Smooth muscle cell (in vitro differentiated cells): ENCODE results near the gene EPB41L5. TPM values are rescaled to one million over a fixed set of nuclear protein-coding genes. Genes with fewer than 3 reads are reported as not detected.

Source experiments
- DNase-seq: peaks from one replicate; lab custom pipeline; 2025; ENCODE audit not compliant: unreplicated experiment; lab: John Stamatoyannopoulos, UW
- H2AFZ ChIP-seq: fragments of 200-600 bp; sonication (generic); 2 replicates; pipeline ENCODE4 v1.6.0; 2016; ENCODE audit warnings: antibody characterized with exemption, low read depth, mild to moderate bottlenecking
- H3F3A ChIP-seq: fragments of 200-600 bp; sonication (generic); 2 replicates; pipeline ENCODE4 v1.6.0; 2017; ENCODE audit warnings: antibody characterized with exemption, low read depth
- H3K27ac ChIP-seq: fragments of 200-600 bp; sonication (generic); 2 replicates; pipeline ENCODE4 v1.5.1; 2016; ENCODE audit warnings: low read depth, mild to moderate bottlenecking
- H3K27me3 ChIP-seq: fragments of 200-600 bp; sonication (generic); 2 replicates; pipeline ENCODE4 v1.6.1; 2016; ENCODE audit warnings: low read depth, mild to moderate bottlenecking
- H3K36me3 ChIP-seq: fragments of 200-600 bp; sonication (generic); 2 replicates; pipeline ENCODE4 v1.5.1; 2016; ENCODE audit warnings: low read depth
- H3K4me1 ChIP-seq: fragments of 200-600 bp; sonication (generic); 2 replicates; pipeline ENCODE4 v1.5.1; 2016; ENCODE audit warnings: low read depth
- H3K4me2 ChIP-seq: fragments of 200-600 bp; sonication (generic); 2 replicates; pipeline ENCODE4 v1.6.0; 2016; ENCODE audit warnings: mild to moderate bottlenecking
- H3K4me3 ChIP-seq: fragments of 200-600 bp; sonication (generic); 2 replicates; pipeline ENCODE4 v1.5.1; 2016; ENCODE audit warnings: mild to moderate bottlenecking
- H3K79me2 ChIP-seq: fragments of 200-600 bp; sonication (generic); 2 replicates; pipeline ENCODE4 v1.6.0; 2016; ENCODE audit warnings: low read depth, mild to moderate bottlenecking
- H3K9ac ChIP-seq: fragments of 200-600 bp; sonication (generic); 2 replicates; pipeline ENCODE4 v1.6.0; 2016; ENCODE audit warnings: low read depth
- H3K9me3 ChIP-seq: fragments of 200-600 bp; sonication (generic); replicated peaks from 2 replicates; pipeline ENCODE4 v1.5.1; 2016; ENCODE audit warnings: low read depth
- H4K20me1 ChIP-seq: fragments of 200-600 bp; sonication (generic); 2 replicates; pipeline ENCODE4 v1.6.0; 2016; ENCODE audit warnings: low read depth
- WGBS: methylation state at CpG from one replicate; pipeline ENCODE4 v1.1.7; 2016; ENCODE audit warnings: low lambda C conversion rate; 5-methylcytosine and 5-hydroxymethylcytosine counted together
- polyA plus RNA-seq: library from polyadenylated mRNA; unstranded; fragments of >200 nt; fragmentation: Nextera tagmentation; extraction: Ambion mirVana; gene quantifications from 2 replicates; pipeline ENCODE4 v1.2.1, GENCODE V29; 2016
- total RNA-seq: library from RNA; depleted of rRNA; stranded (reverse); fragments of >200 nt; gene quantifications from 2 replicates; pipeline ENCODE4 v1.2.3, GENCODE V29; 2014
- TF ChIP-seq, protein P1 (sequence below): fragments of 200-600 bp; sonication (generic); IDR thresholded peaks from 2 replicates; pipeline ENCODE4 v1.5.1; 2017; ENCODE audit warnings: borderline replicate concordance, mild to moderate bottlenecking, antibody characterized with exemption; ENCODE audit not compliant: insufficient read depth, poor library complexity, severe bottlenecking

Gene EPB41L5
- total and polyA plus RNA-seq, 2 experiments from 2014 or later: 4.6 to 17.2 TPM

DNA sequence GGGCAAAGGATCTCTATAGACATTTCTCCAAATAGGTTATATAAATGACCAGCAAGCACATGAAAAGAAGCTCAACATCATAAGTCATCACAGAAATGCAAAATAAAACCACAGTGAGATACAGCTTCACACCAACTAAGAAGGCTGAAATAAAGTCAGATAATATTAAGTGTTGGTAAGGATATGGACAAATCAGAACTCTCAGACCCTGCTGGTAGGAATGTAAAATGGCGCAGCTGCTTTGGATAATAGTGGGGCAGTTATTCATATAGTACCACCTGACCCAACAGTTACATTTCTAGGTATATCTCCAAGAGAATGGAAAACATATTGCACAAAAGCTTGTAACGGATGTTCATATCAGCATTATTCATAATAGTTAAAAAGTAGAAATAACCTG, 14.0 kb downstream of the EPB41L5 start:
- Histone ChIP-seq H4K20me1 (peaks cover 17% of the 10 kb centered on the region), H3K9ac (no peak overlapping the region), H3K36me3 (peaks cover 4% of the 10 kb centered on the region), H3K4me2 (no peak overlapping the region), H3K27ac (no peak overlapping the region), H3K9me3 (no peaks in the 10 kb centered on the region), H3F3A (no peaks in the 10 kb centered on the region), H3K4me1 (no peaks in the 10 kb centered on the region), H3K4me3 (no peak overlapping the region), H3K79me2 (peaks cover 31% of the 10 kb centered on the region), H2AFZ (no peak overlapping the region), H3K27me3 (no peaks in the 10 kb centered on the region)
- WGBS: 97% methylated on average over 2 of the region's 2 CpGs
- DNase-seq: no peak
- TF ChIP-seq, protein P1, sequence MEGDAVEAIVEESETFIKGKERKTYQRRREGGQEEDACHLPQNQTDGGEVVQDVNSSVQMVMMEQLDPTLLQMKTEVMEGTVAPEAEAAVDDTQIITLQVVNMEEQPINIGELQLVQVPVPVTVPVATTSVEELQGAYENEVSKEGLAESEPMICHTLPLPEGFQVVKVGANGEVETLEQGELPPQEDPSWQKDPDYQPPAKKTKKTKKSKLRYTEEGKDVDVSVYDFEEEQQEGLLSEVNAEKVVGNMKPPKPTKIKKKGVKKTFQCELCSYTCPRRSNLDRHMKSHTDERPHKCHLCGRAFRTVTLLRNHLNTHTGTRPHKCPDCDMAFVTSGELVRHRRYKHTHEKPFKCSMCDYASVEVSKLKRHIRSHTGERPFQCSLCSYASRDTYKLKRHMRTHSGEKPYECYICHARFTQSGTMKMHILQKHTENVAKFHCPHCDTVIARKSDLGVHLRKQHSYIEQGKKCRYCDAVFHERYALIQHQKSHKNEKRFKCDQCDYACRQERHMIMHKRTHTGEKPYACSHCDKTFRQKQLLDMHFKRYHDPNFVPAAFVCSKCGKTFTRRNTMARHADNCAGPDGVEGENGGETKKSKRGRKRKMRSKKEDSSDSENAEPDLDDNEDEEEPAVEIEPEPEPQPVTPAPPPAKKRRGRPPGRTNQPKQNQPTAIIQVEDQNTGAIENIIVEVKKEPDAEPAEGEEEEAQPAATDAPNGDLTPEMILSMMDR: peak; percentile 33

DNA sequence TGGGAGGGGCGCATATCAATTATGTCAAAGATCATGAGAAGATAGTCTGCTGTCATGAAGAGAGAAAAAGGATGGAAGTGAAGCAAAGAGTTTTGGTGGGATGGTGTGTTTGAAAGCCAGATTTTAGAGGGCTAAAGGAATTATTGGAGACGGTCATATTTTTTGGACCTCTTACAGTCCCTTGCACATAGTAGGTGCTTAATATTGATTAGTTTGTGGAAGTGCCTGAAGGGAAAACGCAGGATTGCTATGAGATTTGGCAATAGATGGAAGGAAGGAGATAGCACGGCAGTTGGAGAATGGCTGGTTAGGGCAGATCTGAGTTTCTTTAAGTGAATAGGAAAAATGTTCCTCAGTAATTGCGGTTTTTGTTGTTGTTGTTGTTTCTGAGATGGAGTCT, 15.9 kb downstream of the EPB41L5 start:
- H3K36me3 ChIP-seq: peaks cover 4% of the 10 kb centered on the region
- H3K4me1 ChIP-seq: no peaks in the 10 kb centered on the region
- 93% methylated on average over 5 of the region's 5 CpGs for whole genome bisulfite sequencing
- no peak overlapping the region for H3K27ac ChIP-seq
- no peak overlapping the region for H3K9ac ChIP-seq
- peaks cover 18% of the 10 kb centered on the region for H3K79me2 ChIP-seq
- no peak for DNase-seq
- H3K27me3 ChIP-seq: no peaks in the 10 kb centered on the region
- TF ChIP-seq, protein P1: no peak
- no peaks in the 10 kb centered on the region for H3K9me3 ChIP-seq
- no peak overlapping the region for H3K4me2 ChIP-seq
- no peak overlapping the region for H2AFZ ChIP-seq
- H3K4me3 ChIP-seq: no peak overlapping the region
- peaks cover 17% of the 10 kb centered on the region for H4K20me1 ChIP-seq
- H3F3A ChIP-seq: no peaks in the 10 kb centered on the region

DNA sequence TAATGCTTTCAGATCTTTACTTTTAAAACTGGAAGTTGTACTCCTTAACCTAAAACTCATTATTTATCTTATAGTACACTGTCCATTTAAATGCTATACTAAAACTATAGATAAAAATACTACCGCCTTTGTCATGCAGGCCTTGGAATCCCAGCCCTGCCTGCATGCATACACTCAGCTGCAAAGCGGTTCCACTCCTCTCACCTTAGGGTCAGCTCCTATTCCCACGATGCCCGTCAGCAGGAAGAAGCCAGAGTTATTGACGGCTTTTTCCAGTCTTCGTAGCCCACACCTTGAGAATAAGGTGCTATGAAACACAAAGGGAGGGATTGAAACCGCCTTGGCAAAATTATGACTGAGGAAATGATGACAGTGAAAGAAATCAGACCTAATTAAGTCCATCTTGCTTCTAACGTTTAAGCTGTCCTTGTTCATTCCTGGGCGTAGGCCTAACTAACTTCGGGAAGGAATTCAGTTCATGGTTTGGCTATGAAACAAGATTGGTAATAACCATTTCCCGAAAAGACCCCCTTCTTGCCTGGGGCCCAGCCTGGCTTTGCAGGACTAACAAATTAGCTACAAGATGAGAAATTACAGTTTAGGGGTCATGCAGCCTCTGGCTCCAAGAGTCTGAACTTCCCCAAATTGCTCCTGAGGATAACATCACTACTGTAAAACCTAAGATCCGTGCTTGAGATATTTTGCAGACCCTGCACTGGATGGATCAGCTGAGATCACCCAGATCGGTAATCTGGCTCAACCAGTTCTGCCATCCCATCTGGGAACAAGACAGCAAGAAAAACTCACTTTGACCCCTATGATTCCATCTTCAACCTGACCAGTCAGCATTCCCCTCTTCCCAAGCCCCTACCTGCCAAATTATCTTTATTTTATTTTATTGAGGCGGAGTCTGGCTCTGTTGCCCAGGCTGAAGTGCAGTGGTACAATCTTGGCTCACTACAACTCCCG, 17.1 kb downstream of the EPB41L5 start:
- Histone ChIP-seq H3F3A (no peaks in the 10 kb centered on the region), H3K9me3 (no peaks in the 10 kb centered on the region), H3K36me3 (peaks cover 4% of the 10 kb centered on the region), H3K4me1 (no peaks in the 10 kb centered on the region), H2AFZ (no peak overlapping the region), H3K9ac (no peak overlapping the region), H3K4me2 (no peak overlapping the region), H3K27ac (no peak overlapping the region), H4K20me1 (peaks cover 17% of the 10 kb centered on the region), H3K27me3 (no peaks in the 10 kb centered on the region), H3K79me2 (peaks cover 18% of the 10 kb centered on the region), H3K4me3 (no peak overlapping the region)
- no peak for DNase-seq
- 65% methylated on average over 15 of the region's 15 CpGs for WGBS
- TF ChIP-seq, protein P1: no peak
